ENCODE results near the gene MSI2. TPM values are rescaled to one million over a fixed set of nuclear protein-coding genes. Genes with fewer than 3 reads are reported as not detected.

The MSI2 gene
- total and polyA plus RNA-seq, 2 experiments from 2014 or later, result 4.3 to 17.9 TPM

GRCh38 chr17:57669671-57670529 lies 413.6 kb downstream of the MSI2 start:
- Histone ChIP-seq H3F3A (ENCODE audit: insufficient read depth) (no peaks in the 10 kb centered on the region; the same call in 1 of the 2 replicates), H2AFZ (no peak overlapping the region), H3K9me2 (ENCODE audit: insufficient read depth) (no peaks in the 10 kb centered on the region), H3K27ac (no peak overlapping the region), H3K36me3 (ENCODE audit: low read depth) (no peaks in the 10 kb centered on the region), H3K4me2 (ENCODE audit: unreplicated experiment) (no peak overlapping the region), H3K4me1 (ENCODE audit: insufficient read depth) (peaks cover 12% of the 10 kb centered on the region; the same call in 1 of the 2 replicates), H4K20me1 (ENCODE audit: insufficient read depth) (no peaks in the 10 kb centered on the region), H3K9me3 (ENCODE audit: low read depth) (no peaks in the 10 kb centered on the region), H3K79me2 (ENCODE audit: insufficient read depth) (no peaks in the 10 kb centered on the region), H3K27me3 (replicated peaks; ENCODE audit: insufficient read depth) (no peaks in the 10 kb centered on the region), H3K4me3 (no peak overlapping the region), H3K9ac (no peak overlapping the region)
- in situ Hi-C loops (cut with MboI), result no loop called here
- WGBS, 2 experiments (ENCODE audit: low coverage in 1 of 2, low lambda C conversion rate in 2 of 2, missing lambda C conversion rate in 2 of 2), result 84 to 86% methylated on average over 10 of the region's 10 CpGs
- TF ChIP-seq EZH2 (IDR thresholded peaks at IDR 0.05; ENCODE audit: insufficient read depth, poor library complexity, severe bottlenecking), result no peak
- no peak for TF ChIP-seq EZH2phosphoT487 (IDR thresholded peaks at IDR 0.05; ENCODE audit: insufficient read depth, low read depth)
- DNase-seq, result no peak

DNA sequence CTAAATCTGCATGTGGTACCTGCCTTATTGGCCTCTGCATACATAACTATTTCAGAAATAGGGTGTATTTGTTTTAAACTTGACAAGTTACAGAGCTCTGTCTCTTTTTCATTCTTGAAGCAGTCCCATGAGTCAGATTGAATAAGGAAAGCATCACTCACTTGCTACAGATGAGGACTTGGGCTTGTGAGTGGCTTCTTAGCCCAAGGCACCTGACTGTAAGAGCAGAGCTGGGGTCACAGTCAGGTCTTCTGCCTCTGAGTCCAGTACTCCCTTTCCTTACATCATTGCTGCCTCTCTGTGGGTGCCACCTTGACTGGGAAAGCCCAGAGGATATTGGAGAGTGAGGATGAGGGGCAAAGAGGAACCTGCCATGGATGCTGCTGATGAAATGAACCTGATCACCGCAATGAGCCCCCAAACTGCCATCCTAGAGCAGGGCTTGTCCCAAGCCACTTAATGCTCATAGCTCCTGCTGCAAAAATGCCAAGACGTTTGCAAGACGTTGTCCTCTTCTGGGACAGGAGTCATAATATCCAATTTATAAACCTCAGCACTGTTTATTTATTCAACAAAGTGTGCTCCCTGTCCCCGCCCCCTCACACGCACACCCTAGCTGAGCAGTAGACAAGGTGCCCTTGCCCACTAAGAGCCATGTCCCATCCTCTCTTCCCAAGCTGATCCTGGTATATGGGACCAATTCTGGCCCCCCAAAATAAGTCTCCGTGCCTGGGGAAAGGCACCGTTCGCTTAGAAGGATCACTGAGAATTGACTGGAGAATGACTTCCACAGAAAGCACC lies 414.6 kb downstream of the MSI2 start:
- Histone ChIP-seq H3K27me3 (replicated peaks; ENCODE audit: insufficient read depth) (no peaks in the 10 kb centered on the region), H3K79me2 (ENCODE audit: insufficient read depth) (no peaks in the 10 kb centered on the region), H3K9me3 (ENCODE audit: low read depth) (no peaks in the 10 kb centered on the region), H3K4me2 (ENCODE audit: unreplicated experiment) (no peak overlapping the region), H4K20me1 (ENCODE audit: insufficient read depth) (no peaks in the 10 kb centered on the region), H3K9ac (no peak overlapping the region), H3K4me1 (ENCODE audit: insufficient read depth) (peaks cover 12% of the 10 kb centered on the region; the same call in 1 of the 2 replicates), H2AFZ (no peak overlapping the region; the same call in 1 of the 2 replicates), H3K36me3 (ENCODE audit: low read depth) (no peaks in the 10 kb centered on the region), H3F3A (ENCODE audit: insufficient read depth) (no peaks in the 10 kb centered on the region; the same call in 1 of the 2 replicates), H3K4me3 (no peak overlapping the region), H3K9me2 (ENCODE audit: insufficient read depth) (no peaks in the 10 kb centered on the region), H3K27ac (no peak overlapping the region)
- DNase-seq, result peak; percentile 8
- 53 to 61% methylated on average over 8 of the region's 8 CpGs for WGBS, 2 experiments (ENCODE audit: low coverage in 1 of 2, low lambda C conversion rate in 2 of 2, missing lambda C conversion rate in 2 of 2)
- TF ChIP-seq EZH2phosphoT487 (IDR thresholded peaks at IDR 0.05; ENCODE audit: insufficient read depth, low read depth) (no peak), EZH2 (IDR thresholded peaks at IDR 0.05; ENCODE audit: insufficient read depth, poor library complexity, severe bottlenecking) (no peak)
- in situ Hi-C loops (cut with MboI), result no loop called here

DNA sequence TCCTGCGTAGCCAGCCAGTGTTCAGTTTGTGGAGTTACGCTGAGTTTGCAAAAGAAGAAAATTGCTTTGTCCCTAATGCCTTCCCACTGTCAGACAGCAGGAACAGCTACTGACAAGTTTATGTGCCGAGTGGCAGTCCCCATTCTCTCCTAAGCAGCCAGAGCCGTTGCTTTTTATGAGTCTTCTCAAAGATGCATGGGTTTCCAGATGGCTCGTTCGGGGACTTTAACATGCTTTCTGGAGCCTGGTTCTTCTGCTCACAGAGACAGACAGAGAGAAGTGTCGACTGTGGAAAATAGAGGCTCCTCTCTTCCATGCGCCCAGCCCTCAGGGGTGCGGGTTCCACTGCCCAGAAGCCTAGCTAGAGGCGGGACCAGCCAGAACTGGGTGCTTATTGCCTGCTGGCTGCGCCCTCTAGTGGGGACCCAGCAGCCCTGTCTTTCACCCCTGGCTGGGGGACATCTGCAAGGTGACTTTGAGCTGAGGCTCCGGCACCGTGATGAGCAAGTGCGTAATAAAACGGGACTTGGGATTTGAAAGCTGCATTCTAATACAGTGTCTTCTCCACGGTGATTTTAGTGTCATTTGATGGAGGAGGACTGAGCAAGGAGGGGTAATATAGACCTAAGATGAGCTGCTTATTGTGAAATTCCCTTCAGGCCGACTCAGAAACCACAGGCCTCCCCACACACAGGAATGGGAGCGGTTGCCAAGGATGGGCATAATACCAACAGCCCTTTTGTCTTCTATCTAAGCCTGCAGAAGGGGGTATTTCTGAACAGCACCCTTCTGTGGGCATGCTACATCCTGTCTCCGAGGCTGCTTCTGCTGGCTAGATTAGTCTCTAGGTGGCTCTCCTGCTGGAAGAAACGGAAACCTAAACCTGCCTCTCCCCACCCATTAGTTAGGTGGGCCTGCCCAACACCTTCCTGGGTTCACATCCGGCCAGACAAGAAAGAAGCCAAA lies 415.6 kb downstream of the MSI2 start:
- TF ChIP-seq EZH2phosphoT487 (IDR thresholded peaks at IDR 0.05; ENCODE audit: insufficient read depth, low read depth) (no peak), EZH2 (IDR thresholded peaks at IDR 0.05; ENCODE audit: insufficient read depth, poor library complexity, severe bottlenecking) (no peak)
- H3K36me3 ChIP-seq (ENCODE audit: low read depth), result no peaks in the 10 kb centered on the region
- H3K27me3 ChIP-seq (replicated peaks; ENCODE audit: insufficient read depth), result no peaks in the 10 kb centered on the region
- 18 to 19% methylated on average over 21 of the region's 21 CpGs for WGBS, 2 experiments (ENCODE audit: low coverage in 1 of 2, low lambda C conversion rate in 2 of 2, missing lambda C conversion rate in 2 of 2)
- no peaks in the 10 kb centered on the region for H3K9me3 ChIP-seq (ENCODE audit: low read depth)
- H3K4me1 ChIP-seq (ENCODE audit: insufficient read depth), result peaks cover 12% of the 10 kb centered on the region; the same call in 1 of the 2 replicates
- in situ Hi-C loops (cut with MboI), result no loop called here
- H3K79me2 ChIP-seq (ENCODE audit: insufficient read depth), result no peaks in the 10 kb centered on the region
- peak; percentile 87 for DNase-seq
- no peaks in the 10 kb centered on the region for H4K20me1 ChIP-seq (ENCODE audit: insufficient read depth)
- H3K9me2 ChIP-seq (ENCODE audit: insufficient read depth), result no peaks in the 10 kb centered on the region
- no peak overlapping the region for H3K9ac ChIP-seq
- H3K4me2 ChIP-seq (ENCODE audit: unreplicated experiment), result peak overlapping the region; percentile 73
- H3K4me3 ChIP-seq, result peak overlapping the region; percentile 45
- peak overlapping the region; percentile 72 for H2AFZ ChIP-seq
- no peak overlapping the region for H3K27ac ChIP-seq
- H3F3A ChIP-seq (ENCODE audit: insufficient read depth), result no peaks in the 10 kb centered on the region; the same call in 1 of the 2 replicates

All from GM23248 (cell line).